GM21529 (cell line): ENCODE results near the gene MGAT5.
"Not testable (repeated sequence)": the region's sequence is repeated elsewhere in the genome, so short reads cannot be mapped to it uniquely, and the experiment has no call there.

Experiments used
- ATAC-seq: cut with Tn5 transposase; IDR thresholded peaks from one replicate; pipeline ENCODE4 v1.9.1; 2021; ENCODE audit not compliant: unreplicated experiment

MGAT5 gene

GRCh38 chr2:134275058-134275862 is 21.4 kb downstream of the MGAT5 start:
- peak; percentile 87 for ATAC-seq

GRCh38 chr2:134276381-134277172 is 22.7 kb downstream of the MGAT5 start:
- no peak for ATAC-seq

GRCh38 chr2:134277223-134277622 is 23.4 kb downstream of the MGAT5 start:
- no peak for ATAC-seq

GRCh38 chr2:134278553-134278952 is 24.7 kb downstream of the MGAT5 start:
- no peak for ATAC-seq

- no peak for ATAC-seq
These were observed 25.5 kb downstream of the MGAT5 start for GRCh38 chr2:134279417-134279816.

GRCh38 chr2:134280231-134280630 is 26.4 kb downstream of the MGAT5 start:
- ATAC-seq, result no peak

GRCh38 chr2:134280726-134281125 is 26.9 kb downstream of the MGAT5 start:
- ATAC-seq, result no peak

GRCh38 chr2:134281815-134282419 is 28.0 kb downstream of the MGAT5 start:
- no peak for ATAC-seq

- peak; percentile 84 for ATAC-seq
These were observed 28.9 kb downstream of the MGAT5 start for GRCh38 chr2:134282629-134283400.

GRCh38 chr2:134283661-134284060 is 29.8 kb downstream of the MGAT5 start:
- no peak for ATAC-seq

GRCh38 chr2:134284119-134284670 is 30.3 kb downstream of the MGAT5 start:
- no peak for ATAC-seq

- peak; percentile 43 for ATAC-seq
These were observed 33.5 kb downstream of the MGAT5 start for GRCh38 chr2:134287323-134287722.

- no peak for ATAC-seq
These were observed 34.9 kb downstream of the MGAT5 start for GRCh38 chr2:134288814-134289213.

GRCh38 chr2:134289225-134289624 is 35.4 kb downstream of the MGAT5 start:
- no peak for ATAC-seq

GRCh38 chr2:134290358-134290757 is 36.5 kb downstream of the MGAT5 start:
- ATAC-seq, result peak; percentile 52

GRCh38 chr2:134292514-134292913 is 38.6 kb downstream of the MGAT5 start:
- ATAC-seq, result no peak

- ATAC-seq, result no peak
These were observed 40.1 kb downstream of the MGAT5 start for GRCh38 chr2:134293719-134294537.

GRCh38 chr2:134294598-134294997 is 40.7 kb downstream of the MGAT5 start:
- not testable (repeated sequence) for ATAC-seq

GRCh38 chr2:134295441-134295840 is 41.6 kb downstream of the MGAT5 start:
- ATAC-seq, result no peak

GRCh38 chr2:134296301-134296700 is 42.4 kb downstream of the MGAT5 start:
- no peak for ATAC-seq
